ENCODE results near the gene NDC80. TPM values are rescaled to one million over a fixed set of nuclear protein-coding genes. Genes with fewer than 3 reads are reported as not detected.
A peak's percentile ranks its signal among the peaks of the same experiment; 100 is the strongest.

Gene NDC80
- total and polyA plus RNA-seq, 11 donors = 0.09 to 5.0 (median 0.35) TPM; not detected in 1

- Histone ChIP-seq H3K36me3 (peaks cover 0 to 65% (median 47%) of the 10 kb centered on the region in 9 donors), H3K27ac (no peak overlapping the region), H3K27me3 (no peaks in the 10 kb centered on the region), H3K4me3 (no peak overlapping the region), H3K9me3 (no peaks in the 10 kb centered on the region), H3K4me1 (peaks cover 0 to 3% (median 0%) of the 10 kb centered on the region in 12 donors)
- no peak for ATAC-seq
- no peak for TF ChIP-seq CTCF (IDR thresholded peaks at IDR 0.05)
- TF ChIP-seq POLR2A (IDR thresholded peaks at IDR 0.05) = no peak
- intact Hi-C loops (cut with DNase I) = loop anchor here in 2 of 10 donors (10.0 kb wide), 2 partner anchors 150 to 330 kb away; no protein-coding TSS in a partner anchor
- DNase-seq = no peak
- WGBS, 4 donors = 95 to 100% (median 100%) methylated on average over 1 of the region's 1 CpG
Measured at GRCh38 chr18:2564373-2564772, 7.0 kb upstream of the NDC80 start.

GRCh38 chr18:2568129-2568528 lies 3.2 kb upstream of the NDC80 start:
- Histone ChIP-seq H3K4me1 (peaks cover 0 to 26% (median 12%) of the 10 kb centered on the region in 12 donors), H3K36me3 (peaks cover 0 to 39% (median 18%) of the 10 kb centered on the region in 9 donors), H3K27ac (no peak overlapping the region), H3K9me3 (no peaks in the 10 kb centered on the region), H3K27me3 (no peaks in the 10 kb centered on the region), H3K4me3 (no peak overlapping the region)
- TF ChIP-seq CTCF (IDR thresholded peaks at IDR 0.05) = no peak
- no peak for TF ChIP-seq POLR2A (IDR thresholded peaks at IDR 0.05)
- WGBS, 4 donors = 77 to 83% (median 80%) methylated on average over 6 of the region's 6 CpGs
- no peak for DNase-seq
- intact Hi-C loops (cut with DNase I) = loop anchor here in 3 of 10 donors (5.0 to 10.0 kb wide), 3 partner anchors 89 to 327 kb away; partner anchors contain the start of gene SMCHD1 (in 1 of the 3)
- no peak for ATAC-seq

GRCh38 chr18:2568605-2569004 lies 2.8 kb upstream of the NDC80 start:
- no peak overlapping the region for H3K27ac ChIP-seq
- peaks cover 0 to 36% (median 17%) of the 10 kb centered on the region in 9 donors for H3K36me3 ChIP-seq
- DNase-seq (no peak), ATAC-seq (no peak)
- intact Hi-C loops (cut with DNase I) = loop anchor here in 3 of 10 donors (5.0 to 10.0 kb wide), 3 partner anchors 89 to 326 kb away; partner anchors contain the start of gene SMCHD1 (in 1 of the 3)
- H3K27me3 ChIP-seq = no peaks in the 10 kb centered on the region
- peaks cover 0 to 30% (median 12%) of the 10 kb centered on the region in 12 donors for H3K4me1 ChIP-seq
- H3K4me3 ChIP-seq = no peak overlapping the region
- H3K9me3 ChIP-seq = no peaks in the 10 kb centered on the region
- TF ChIP-seq POLR2A (IDR thresholded peaks at IDR 0.05) (no peak), CTCF (IDR thresholded peaks at IDR 0.05) (no peak)
- 94 to 97% (median 97%) methylated on average over 3 of the region's 3 CpGs for WGBS, 4 donors

- Histone ChIP-seq H3K4me3 (peak overlapping the region in 8 of 12 donors; percentile 70 to 96 (median 76)), H3K4me1 (peaks cover 0 to 35% (median 12%) of the 10 kb centered on the region in 12 donors), H3K27me3 (no peaks in the 10 kb centered on the region), H3K9me3 (no peaks in the 10 kb centered on the region), H3K27ac (no peak overlapping the region), H3K36me3 (peaks cover 0 to 28% (median 12%) of the 10 kb centered on the region in 9 donors)
- intact Hi-C loops (cut with DNase I) = loop anchor here in 7 of 10 donors (2.0 to 10.0 kb wide), 5 partner anchors 78 to 325 kb away; partner anchors contain the start of gene SMCHD1 (in 5 of the 7)
- DNase-seq (no peak), ATAC-seq (no peak)
- TF ChIP-seq CTCF (IDR thresholded peaks at IDR 0.05) (no peak), POLR2A (IDR thresholded peaks at IDR 0.05) (no peak)
- WGBS, 4 donors = 81 to 87% (median 82%) methylated on average over 10 of the region's 10 CpGs
Measured at GRCh38 chr18:2569338-2570207, 1.8 kb upstream of the NDC80 start.
